ENCODE data around the gene PTPRD.

- no peak for TF ChIP-seq POLR2A (IDR thresholded peaks at IDR 0.05; ENCODE audit: low read depth, low read length)
- TF ChIP-seq POLR2AphosphoS5 (IDR thresholded peaks at IDR 0.05; ENCODE audit: low read depth, low read length): no peak
Measured at GRCh38 chr9:9395539-9395938, 1217.3 kb downstream of the PTPRD start.

Data from GM12892 (cell line).